H9 (cell line): ENCODE results near the gene DTNBP1. TPM values are rescaled to one million over a fixed set of nuclear protein-coding genes. Genes with fewer than 3 reads are reported as not detected.

ENCODE experiments used
- DNase-seq: peaks from one replicate; pipeline ENCODE4 v3.0.0-alpha.2; 2017
- H2AFZ ChIP-seq: one replicate; pipeline ENCODE4 v1.6.1; 2013; ENCODE audit warnings: mild to moderate bottlenecking, low read length, control low read depth, moderate library complexity
- H2AK5ac ChIP-seq: 2 replicates; pipeline ENCODE4 v1.6.1; 2013; ENCODE audit warnings: low read length, control low read depth, mixed read lengths; ENCODE audit not compliant: insufficient read length
- H2BK120ac ChIP-seq: one replicate; pipeline ENCODE4 v1.6.1; 2013; ENCODE audit warnings: low read depth, mild to moderate bottlenecking, low read length, control low read depth, inconsistent platforms; ENCODE audit not compliant: poor library complexity, severe bottlenecking
- H2BK12ac ChIP-seq: 2 replicates; pipeline ENCODE4 v1.6.1; 2013; ENCODE audit warnings: low read length, control low read depth, mixed read lengths, low read depth; ENCODE audit not compliant: insufficient read length
- H2BK15ac ChIP-seq: 2 replicates; pipeline ENCODE4 v1.6.1; 2013; ENCODE audit warnings: low read depth, low read length, control low read depth
- H2BK20ac ChIP-seq: one replicate; pipeline ENCODE4 v1.6.1; 2013; ENCODE audit warnings: low read depth, mild to moderate bottlenecking, low read length, control low read depth, inconsistent platforms; ENCODE audit not compliant: poor library complexity, severe bottlenecking
- H2BK5ac ChIP-seq: 2 replicates; pipeline ENCODE4 v1.6.1; 2013; ENCODE audit warnings: low read length, control low read depth, mixed read lengths; ENCODE audit not compliant: insufficient read length
- H3K14ac ChIP-seq: 2 replicates; pipeline ENCODE4 v1.6.1; 2013; ENCODE audit warnings: low read length, control low read depth; ENCODE audit not compliant: insufficient read depth
- H3K18ac ChIP-seq: 2 replicates; pipeline ENCODE4 v1.6.1; 2013; ENCODE audit warnings: low read depth, mild to moderate bottlenecking, mixed read lengths, low read length, control low read depth; ENCODE audit not compliant: insufficient read length
- H3K23ac ChIP-seq: 2 replicates; pipeline ENCODE4 v1.6.1; 2013; ENCODE audit warnings: low read length, control low read depth, mixed read lengths, low read depth; ENCODE audit not compliant: insufficient read length
- H3K23me2 ChIP-seq: 2 replicates; pipeline ENCODE4 v1.6.1; 2013; ENCODE audit warnings: low read depth, mild to moderate bottlenecking, mixed read lengths, low read length, control low read depth; ENCODE audit not compliant: insufficient read length, poor library complexity, severe bottlenecking
- H3K27ac ChIP-seq: 2 replicates; pipeline ENCODE4 v1.5.1; 2013; ENCODE audit warnings: low read length, control low read depth, mixed read lengths, low read depth; ENCODE audit not compliant: insufficient read length
- H3K27me3 ChIP-seq: 2 replicates; pipeline ENCODE4 v1.6.1; 2013; ENCODE audit warnings: low read length, control low read depth, inconsistent platforms; ENCODE audit not compliant: insufficient read depth
- H3K4ac ChIP-seq: 2 replicates; pipeline ENCODE4 v1.6.1; 2013; ENCODE audit warnings: low read depth, mild to moderate bottlenecking, control low read depth, inconsistent platforms, low read length, moderate library complexity
- H3K4me1 ChIP-seq: 2 replicates; pipeline ENCODE4 v1.6.1; 2013; ENCODE audit warnings: low read length, control low read depth, inconsistent platforms; ENCODE audit not compliant: insufficient read depth
- H3K4me2 ChIP-seq: 2 replicates; pipeline ENCODE4 v1.6.1; 2013; ENCODE audit warnings: low read length, control low read depth, mixed read lengths; ENCODE audit not compliant: insufficient read length, insufficient read depth
- H3K56ac ChIP-seq: 2 replicates; pipeline ENCODE4 v1.6.1; 2013; ENCODE audit warnings: low read depth, mild to moderate bottlenecking, mixed read lengths, low read length, control low read depth; ENCODE audit not compliant: insufficient read length
- H3K79me1 ChIP-seq: 2 replicates; pipeline ENCODE4 v1.6.1; 2013; ENCODE audit warnings: low read depth, mild to moderate bottlenecking, moderate library complexity, low read length, control low read depth, inconsistent platforms; ENCODE audit not compliant: insufficient read depth, poor library complexity, severe bottlenecking
- H3K79me2 ChIP-seq: 2 replicates; pipeline ENCODE4 v1.6.1; 2013; ENCODE audit warnings: low read length, control low read depth, inconsistent platforms; ENCODE audit not compliant: insufficient read depth
- H3K9ac ChIP-seq: 2 replicates; pipeline ENCODE4 v1.6.1; 2013; ENCODE audit warnings: low read length, control low read depth, mixed read lengths; ENCODE audit not compliant: insufficient read length; ENCODE audit errors: extremely low read depth
- H3K9me3 ChIP-seq: one replicate; pipeline ENCODE4 v1.6.1; 2013; ENCODE audit warnings: low read depth, low read length, inconsistent platforms; ENCODE audit not compliant: control insufficient read depth
- H3T11ph ChIP-seq: one replicate; pipeline ENCODE4 v1.6.1; 2013; ENCODE audit warnings: mild to moderate bottlenecking, low read length, control low read depth, inconsistent platforms
- H4K20me1 ChIP-seq: one replicate; pipeline ENCODE4 v1.6.1; 2013; ENCODE audit not compliant: control insufficient read depth, insufficient read length, insufficient read depth
- H4K5ac ChIP-seq: 2 replicates; pipeline ENCODE4 v1.6.1; 2013; ENCODE audit warnings: low read depth, mild to moderate bottlenecking, mixed read lengths, low read length, control low read depth; ENCODE audit not compliant: insufficient read length
- H4K8ac ChIP-seq: replicated peaks from 2 replicates; pipeline ENCODE4 v1.6.1; 2013; ENCODE audit warnings: low read length, control low read depth, mixed read lengths, low read depth; ENCODE audit not compliant: insufficient read length
- H4K91ac ChIP-seq: 2 replicates; pipeline ENCODE4 v1.6.1; 2013; ENCODE audit warnings: low read depth, mild to moderate bottlenecking, moderate library complexity, mixed read lengths, low read length, control low read depth; ENCODE audit not compliant: insufficient read length
- H3K27ac Mint-ChIP-seq, 3 experiments: 2 replicates in 2 of 3; 3 replicates in 1 of 3; pipeline ENCODE4 v1.8.0; 2020 to 2021; ENCODE audit warnings: mixed read lengths in 3 of 3, mild to moderate bottlenecking in 1 of 3, moderate library complexity in 1 of 3
- H3K27me3 Mint-ChIP-seq: 2 replicates; pipeline ENCODE4 v1.8.0; 2021; ENCODE audit warnings: low read depth, mild to moderate bottlenecking, moderate library complexity, mixed read lengths
- H3K36me3 Mint-ChIP-seq, 3 experiments: 2 replicates in 2 of 3; 3 replicates in 1 of 3; pipeline ENCODE4 v1.8.0; 2020 to 2021; ENCODE audit warnings: low read depth in 3 of 3, mixed read lengths in 3 of 3; ENCODE audit not compliant: insufficient read depth in 1 of 3
- H3K4me1 Mint-ChIP-seq, 2 experiments: 2 replicates each; pipeline ENCODE4 v1.8.0; 2020; ENCODE audit warnings: mixed read lengths in 2 of 2
- H3K4me3 Mint-ChIP-seq, 2 experiments: 2 replicates in 1 of 2; 3 replicates in 1 of 2; pipeline ENCODE4 v1.8.0; 2020 to 2021; ENCODE audit warnings: mild to moderate bottlenecking in 2 of 2, mixed read lengths in 2 of 2, moderate library complexity in 1 of 2
- H3K9me3 Mint-ChIP-seq, 2 experiments: 2 replicates in 1 of 2; 3 replicates in 1 of 2; pipeline ENCODE4 v1.8.0; 2020; ENCODE audit warnings: mild to moderate bottlenecking in 2 of 2, mixed read lengths in 2 of 2, moderate library complexity in 1 of 2
- CTCF ChIP-seq: fragments of 200-600 bp; sonication (generic); conservative IDR thresholded peaks from 3 replicates; pipeline ENCODE4 v1.8.0; 2021; ENCODE audit warnings: antibody characterized with exemption, mild to moderate bottlenecking
- WGBS: extraction: QIAGEN DNeasy Blood & Tissue Kit; methylation state at CpG from one replicate; pipeline ENCODE4 v1.1.7; 2013; ENCODE audit warnings: missing lambda C conversion rate, low lambda C conversion rate, mixed read lengths; ENCODE audit not compliant: insufficient read length; ENCODE audit errors: extremely low coverage; 5-methylcytosine and 5-hydroxymethylcytosine counted together
- total RNA-seq: library from RNA; stranded (reverse); gene quantifications from 2 replicates; pipeline ENCODE4 v1.2.1, GENCODE V29; 2021

The DTNBP1 gene
- total RNA-seq, 1 experiment from 2014 or later = 12.9 TPM

GRCh38 chr6:15475261-15475660 lies 187.6 kb downstream of the DTNBP1 start:
- Mint-ChIP-seq H3K9me3 (no peaks in the 10 kb centered on the region), H3K4me1 (peaks cover 49 to 54% of the 10 kb centered on the region in 2 experiments), H3K4me3 (no peak overlapping the region), H3K27me3 (no peaks in the 10 kb centered on the region), H3K27ac (peak overlapping the region in 1 of 3 experiments; percentile 73; a peak in 1 of 7 replicates), H3K36me3 (peaks cover 15 to 43% (median 18%) of the 10 kb centered on the region in 3 experiments; a peak in 6 of 7 replicates)
- Histone ChIP-seq H3T11ph (no peak overlapping the region), H2BK15ac (no peak overlapping the region), H3K23me2 (no peaks in the 10 kb centered on the region), H3K56ac (no peak overlapping the region), H2BK12ac (no peak overlapping the region), H3K4me2 (no peak overlapping the region), H4K8ac (no peak overlapping the region), H3K79me2 (peaks cover 58% of the 10 kb centered on the region; the same call in 1 of the 2 replicates), H4K20me1 (no peaks in the 10 kb centered on the region), H2BK120ac (no peak overlapping the region), H3K79me1 (peaks cover 6% of the 10 kb centered on the region), H2AK5ac (no peak overlapping the region), H3K27me3 (no peaks in the 10 kb centered on the region), H3K14ac (no peak overlapping the region), H3K4ac (no peak overlapping the region), H3K9ac (no peak overlapping the region), H2BK5ac (no peak overlapping the region), H4K5ac (no peak overlapping the region), H2BK20ac (no peak overlapping the region), H3K18ac (no peak overlapping the region), H2AFZ (no peak overlapping the region), H3K9me3 (no peaks in the 10 kb centered on the region), H4K91ac (no peak overlapping the region), H3K4me1 (peaks cover 5% of the 10 kb centered on the region), H3K27ac (no peak overlapping the region), H3K23ac (no peak overlapping the region)
- TF ChIP-seq CTCF = no peak
- DNase-seq = no peak
- no CpG with 5 or more reads among the region's 6 CpGs for WGBS
